ENCODE data around the gene PRR3. TPM values are rescaled to one million over a fixed set of nuclear protein-coding genes. Genes with fewer than 3 reads are reported as not detected.
"Not testable (repeated sequence)": the region's sequence is repeated elsewhere in the genome, so short reads cannot be mapped to it uniquely, and the experiment has no call there.

Gene PRR3
- total RNA-seq, 2 donors from 2014 or later, result 11.2 to 13.9 TPM

GRCh38 chr6:30570740-30571074, 13.6 kb downstream of the PRR3 start:
- Mint-ChIP-seq H3K4me1 (peaks cover 58% of the 10 kb centered on the region), H3K4me3 (peak overlapping the region; percentile 100), H3K27ac (peak overlapping the region; percentile 100), H3K27me3 (no peaks in the 10 kb centered on the region), H3K36me3 (ENCODE audit: low read depth) (peaks cover 11% of the 10 kb centered on the region)
- no peak for DNase-seq
- H3K9me3 ChIP-seq (ENCODE audit: control insufficient read depth, low read length, poor library complexity, severe bottlenecking), result no peaks in the 10 kb centered on the region
- peak; percentile 24 for ATAC-seq

DNA sequence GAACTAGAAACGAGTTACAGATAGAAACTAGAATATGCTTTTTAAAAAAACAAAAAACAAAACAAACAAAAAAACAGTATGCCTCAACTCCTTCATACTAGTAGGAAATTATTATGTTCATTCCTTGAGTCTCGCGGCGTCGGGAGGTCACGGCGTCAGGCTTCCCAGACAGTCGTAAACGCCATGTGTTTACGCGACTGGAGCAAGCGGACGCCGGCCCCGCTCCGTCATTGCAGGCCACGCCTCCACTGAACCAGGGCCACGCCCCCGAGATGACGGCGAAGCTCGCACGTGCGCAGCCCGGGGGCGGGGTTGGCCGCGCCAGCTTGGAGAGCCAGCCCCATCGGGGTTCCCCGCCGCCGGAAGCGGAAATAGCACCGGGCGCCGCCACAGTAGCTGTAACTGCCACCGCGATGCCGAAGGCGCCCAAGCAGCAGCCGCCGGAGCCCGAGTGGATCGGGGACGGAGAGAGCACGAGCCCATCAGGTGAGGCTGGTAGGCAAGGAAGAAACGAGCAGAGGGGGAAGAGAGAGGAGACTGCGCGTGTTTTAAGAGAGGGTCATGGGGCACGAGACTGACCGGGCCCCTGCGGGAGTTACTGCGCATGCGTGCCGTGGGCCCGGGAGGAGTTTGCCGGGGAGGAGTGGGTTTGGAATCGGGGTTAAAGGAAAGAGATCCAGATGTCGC, 14.1 kb downstream of the PRR3 start, which contains the start of gene ABCF1:
TSS of gene ABCF1 (plus strand) at position 368 of the 687 bp plus-strand sequence. CDS start at position 414, 46 bp downstream.
- Mint-ChIP-seq H3K4me1 (peaks cover 58% of the 10 kb centered on the region), H3K27me3 (no peaks in the 10 kb centered on the region), H3K27ac (peak within 1 kb of the TSS; percentile 100), H3K4me3 (peak within 1 kb of the TSS; percentile 100), H3K36me3 (ENCODE audit: low read depth) (peaks cover 11% of the 10 kb centered on the region)
- no peaks in the 10 kb centered on the region for H3K9me3 ChIP-seq (ENCODE audit: control insufficient read depth, low read length, poor library complexity, severe bottlenecking)
- ATAC-seq (peak; percentile 93), DNase-seq (peak; percentile 100)

DNA sequence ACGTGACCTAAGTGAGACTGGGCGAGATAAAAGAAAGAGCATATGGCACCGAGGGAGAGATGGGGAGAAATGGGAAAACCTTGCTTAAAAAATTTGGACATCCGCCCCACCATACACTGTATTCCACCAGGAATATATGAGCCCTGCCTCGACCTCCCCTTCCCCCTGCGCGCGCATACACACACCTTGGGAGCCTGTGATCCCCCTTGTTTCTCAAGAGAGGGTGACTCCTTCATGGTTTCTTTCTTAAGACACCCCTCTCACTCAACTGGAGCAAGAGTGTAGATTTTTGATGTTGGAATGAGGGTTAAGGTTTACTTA, 14.6 kb downstream of the PRR3 start:
- no peaks in the 10 kb centered on the region for H3K27me3 Mint-ChIP-seq
- H3K4me3 Mint-ChIP-seq, result peak overlapping the region; percentile 100
- DNase-seq (no peak), ATAC-seq (peak; percentile 1)
- H3K4me1 Mint-ChIP-seq, result peaks cover 63% of the 10 kb centered on the region
- H3K36me3 Mint-ChIP-seq (ENCODE audit: low read depth), result peaks cover 13% of the 10 kb centered on the region
- no peaks in the 10 kb centered on the region for H3K9me3 ChIP-seq (ENCODE audit: control insufficient read depth, low read length, poor library complexity, severe bottlenecking)
- peak overlapping the region; percentile 100 for H3K27ac Mint-ChIP-seq

- no peaks in the 10 kb centered on the region for H3K9me3 ChIP-seq (ENCODE audit: control insufficient read depth, low read length, poor library complexity, severe bottlenecking)
- Mint-ChIP-seq H3K4me3 (peak overlapping the region; percentile 100), H3K27me3 (no peaks in the 10 kb centered on the region), H3K27ac (peak overlapping the region; percentile 100), H3K36me3 (ENCODE audit: low read depth) (peaks cover 17% of the 10 kb centered on the region), H3K4me1 (peaks cover 64% of the 10 kb centered on the region)
- ATAC-seq (no peak), DNase-seq (no peak)
Observed at GRCh38 chr6:30572148-30572547, 15.1 kb downstream of the PRR3 start.

DNA sequence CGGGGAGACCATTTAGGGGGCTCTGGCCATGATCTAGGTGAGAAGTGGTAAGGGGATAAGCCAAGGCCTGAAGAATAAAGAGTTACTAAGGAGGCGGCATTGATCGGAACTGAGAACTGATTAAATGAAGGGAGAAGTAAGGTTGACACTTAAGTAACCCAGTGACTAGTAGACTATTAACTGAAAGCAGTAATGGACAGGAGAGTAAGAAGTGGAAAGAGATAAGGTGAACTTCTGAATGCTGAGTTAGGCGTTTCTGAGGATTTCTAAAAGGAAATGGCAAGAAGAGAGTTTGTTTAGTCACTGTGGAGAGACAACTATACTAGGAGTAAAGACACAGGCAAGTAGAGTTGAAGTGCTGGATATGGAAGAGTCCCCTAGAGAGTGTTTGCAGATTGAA, 16.0 kb downstream of the PRR3 start:
- Mint-ChIP-seq H3K36me3 (ENCODE audit: low read depth) (peaks cover 24% of the 10 kb centered on the region), H3K4me1 (peaks cover 70% of the 10 kb centered on the region), H3K4me3 (peak overlapping the region; percentile 100), H3K27ac (peak overlapping the region; percentile 100), H3K27me3 (no peaks in the 10 kb centered on the region)
- ATAC-seq (no peak), DNase-seq (no peak)
- H3K9me3 ChIP-seq (ENCODE audit: control insufficient read depth, low read length, poor library complexity, severe bottlenecking), result no peaks in the 10 kb centered on the region

GRCh38 chr6:30578051-30578450, 21.0 kb downstream of the PRR3 start:
- Mint-ChIP-seq H3K27me3 (no peaks in the 10 kb centered on the region), H3K27ac (peak overlapping the region; percentile 24), H3K4me1 (peaks cover 41% of the 10 kb centered on the region), H3K4me3 (no peak overlapping the region), H3K36me3 (ENCODE audit: low read depth) (peaks cover 26% of the 10 kb centered on the region)
- no peaks in the 10 kb centered on the region for H3K9me3 ChIP-seq (ENCODE audit: control insufficient read depth, low read length, poor library complexity, severe bottlenecking)
- DNase-seq, result no peak
- no peak for ATAC-seq

GRCh38 chr6:30583921-30584320, 26.8 kb downstream of the PRR3 start:
- DNase-seq (no peak), ATAC-seq (no peak)
- Mint-ChIP-seq H3K4me1 (peaks cover 9% of the 10 kb centered on the region), H3K36me3 (ENCODE audit: low read depth) (peaks cover 17% of the 10 kb centered on the region), H3K4me3 (no peak overlapping the region), H3K27ac (peak overlapping the region; percentile 27), H3K27me3 (no peaks in the 10 kb centered on the region)
- H3K9me3 ChIP-seq (ENCODE audit: control insufficient read depth, low read length, poor library complexity, severe bottlenecking), result no peaks in the 10 kb centered on the region

DNA sequence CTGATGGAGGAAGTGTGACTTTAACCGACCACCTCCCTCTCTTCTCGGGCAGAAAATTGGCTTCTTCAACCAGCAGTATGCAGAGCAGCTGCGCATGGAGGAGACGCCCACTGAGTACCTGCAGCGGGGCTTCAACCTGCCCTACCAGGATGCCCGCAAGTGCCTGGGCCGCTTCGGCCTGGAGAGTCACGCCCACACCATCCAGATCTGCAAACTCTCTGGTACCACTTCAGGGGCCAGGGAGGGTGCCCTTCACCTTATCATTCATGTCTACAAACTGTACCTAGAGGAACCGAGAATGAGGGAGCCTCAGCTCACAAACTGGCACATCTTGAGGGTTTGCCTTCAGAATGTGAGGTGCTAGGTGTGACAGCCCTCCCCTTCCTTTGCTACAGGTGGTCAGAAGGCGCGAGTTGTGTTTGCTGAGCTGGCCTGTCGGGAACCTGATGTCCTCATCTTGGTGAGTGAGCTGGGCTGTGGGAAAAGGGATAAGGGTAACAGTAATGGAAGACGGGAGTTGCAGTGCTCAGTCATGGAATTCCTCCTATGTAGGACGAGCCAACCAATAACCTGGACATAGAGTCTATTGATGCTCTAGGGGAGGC, 32.8 kb downstream of the PRR3 start:
- H3K27ac Mint-ChIP-seq, result no peak overlapping the region

GRCh38 chr6:30590509-30590908, 33.4 kb downstream of the PRR3 start:
- no peak overlapping the region for H3K27ac Mint-ChIP-seq
- no peaks in the 10 kb centered on the region for H3K27me3 Mint-ChIP-seq
- DNase-seq (no peak), ATAC-seq (no peak)
- peaks cover 14% of the 10 kb centered on the region for H3K36me3 Mint-ChIP-seq (ENCODE audit: low read depth)
- no peak overlapping the region for H3K4me3 Mint-ChIP-seq
- no peaks in the 10 kb centered on the region for H3K9me3 ChIP-seq (ENCODE audit: control insufficient read depth, low read length, poor library complexity, severe bottlenecking)
- H3K4me1 Mint-ChIP-seq, result peaks cover 13% of the 10 kb centered on the region

More for the DNA sequence above, 32.8 kb downstream of the PRR3 start:
- ATAC-seq (no peak), DNase-seq (no peak)
- Mint-ChIP-seq H3K4me3 (no peak overlapping the region), H3K27me3 (no peaks in the 10 kb centered on the region), H3K36me3 (ENCODE audit: low read depth) (peaks cover 14% of the 10 kb centered on the region), H3K4me1 (peaks cover 11% of the 10 kb centered on the region)
- no peaks in the 10 kb centered on the region for H3K9me3 ChIP-seq (ENCODE audit: control insufficient read depth, low read length, poor library complexity, severe bottlenecking)

DNA sequence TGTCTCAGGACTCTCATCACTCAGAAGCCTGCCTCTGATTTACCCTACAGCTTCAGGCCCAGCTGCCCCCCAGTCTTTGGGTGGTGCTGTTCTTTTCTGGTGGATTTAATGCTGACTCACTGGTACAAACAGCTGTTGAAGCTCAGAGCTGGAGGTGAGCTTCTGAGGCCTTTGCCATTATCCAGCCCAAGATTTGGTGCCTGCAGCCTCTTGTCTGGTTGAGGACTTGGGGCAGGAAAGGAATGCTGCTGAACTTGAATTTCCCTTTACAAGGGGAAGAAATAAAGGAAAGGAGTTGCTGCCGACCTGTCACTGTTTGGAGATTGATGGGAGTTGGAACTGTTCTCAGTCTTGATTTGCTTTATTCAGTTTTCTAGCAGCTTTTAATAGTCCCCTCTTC, 33.9 kb downstream of the PRR3 start:
- Mint-ChIP-seq H3K36me3 (ENCODE audit: low read depth) (peaks cover 14% of the 10 kb centered on the region), H3K27me3 (no peaks in the 10 kb centered on the region), H3K27ac (no peak overlapping the region), H3K4me3 (no peak overlapping the region), H3K4me1 (peaks cover 14% of the 10 kb centered on the region)
- no peaks in the 10 kb centered on the region for H3K9me3 ChIP-seq (ENCODE audit: control insufficient read depth, low read length, poor library complexity, severe bottlenecking)
- no peak for ATAC-seq
- no peak for DNase-seq

DNA sequence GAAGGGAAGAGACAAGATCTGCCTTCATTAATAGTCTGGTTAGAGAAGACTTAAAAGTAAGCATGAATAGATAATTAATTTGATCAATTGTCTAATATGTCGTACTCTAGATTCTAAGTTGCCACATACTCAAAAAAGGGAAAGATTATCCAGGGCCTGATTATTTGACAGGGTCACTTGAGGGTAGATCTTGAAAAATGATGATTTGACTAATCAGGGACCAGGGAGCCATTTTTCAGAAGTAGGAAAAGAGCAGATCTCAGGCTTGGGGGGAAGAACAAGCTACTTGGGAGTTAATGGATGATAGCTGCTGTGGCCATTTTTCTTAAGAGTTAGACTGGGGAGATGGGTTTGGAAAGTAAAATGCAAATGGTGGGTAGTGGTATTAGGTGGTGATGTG, 35.2 kb downstream of the PRR3 start:
- Mint-ChIP-seq H3K27ac (peak overlapping the region; percentile 64), H3K27me3 (no peaks in the 10 kb centered on the region), H3K36me3 (ENCODE audit: low read depth) (peaks cover 10% of the 10 kb centered on the region), H3K4me3 (peak overlapping the region; percentile 68), H3K4me1 (peaks cover 18% of the 10 kb centered on the region)
- no peak for DNase-seq
- ATAC-seq, result no peak
- H3K9me3 ChIP-seq (ENCODE audit: control insufficient read depth, low read length, poor library complexity, severe bottlenecking), result no peaks in the 10 kb centered on the region

GRCh38 chr6:30597315-30598144, 40.4 kb downstream of the PRR3 start:
- peak; percentile 86 for ATAC-seq
- peak overlapping the region; percentile 57 for H3K27ac Mint-ChIP-seq
- H3K4me1 Mint-ChIP-seq, result peaks cover 14% of the 10 kb centered on the region

GRCh38 chr6:30598912-30599624, 42.0 kb downstream of the PRR3 start:
- H3K36me3 Mint-ChIP-seq (ENCODE audit: low read depth), result peaks cover 8% of the 10 kb centered on the region
- H3K4me3 Mint-ChIP-seq, result no peak overlapping the region
- no peak overlapping the region for H3K27ac Mint-ChIP-seq
- H3K27me3 Mint-ChIP-seq, result no peaks in the 10 kb centered on the region
- no peak for DNase-seq
- H3K4me1 Mint-ChIP-seq, result peaks cover 21% of the 10 kb centered on the region
- ATAC-seq, result no peak
- H3K9me3 ChIP-seq (ENCODE audit: control insufficient read depth, low read length, poor library complexity, severe bottlenecking), result no peaks in the 10 kb centered on the region

More at GRCh38 chr6:30597315-30598144, 40.4 kb downstream of the PRR3 start:
- not testable (repeated sequence) for H3K9me3 ChIP-seq (ENCODE audit: control insufficient read depth, low read length, poor library complexity, severe bottlenecking); H3K36me3 Mint-ChIP-seq (ENCODE audit: low read depth); H3K27me3 Mint-ChIP-seq
- DNase-seq, result peak; percentile 54 to 80 (median 57)
- peak overlapping the region; percentile 36 for H3K4me3 Mint-ChIP-seq

Measured in T-helper 17 cell (primary cell).